Mesendoderm (in vitro differentiated cells): ENCODE measurements around the gene IKBIP.
"Not testable (repeated sequence)": the region's sequence is repeated elsewhere in the genome, so short reads cannot be mapped to it uniquely, and the experiment has no call there.

Experiments used
- DNase-seq: peaks from one replicate; pipeline ENCODE4 v3.0.0; 2013
- H2AK5ac ChIP-seq: 2 replicates; pipeline ENCODE4 v1.6.1; 2013; ENCODE audit warnings: low read length, inconsistent platforms
- H2BK120ac ChIP-seq: 2 replicates; pipeline ENCODE4 v1.6.1; 2013; ENCODE audit warnings: low read depth, mild to moderate bottlenecking, low read length, moderate library complexity, mixed read lengths
- H2BK15ac ChIP-seq: replicated peaks from 2 replicates; pipeline ENCODE4 v1.6.1; 2013; ENCODE audit warnings: low read depth, mild to moderate bottlenecking, moderate library complexity
- H2BK5ac ChIP-seq: 2 replicates; pipeline ENCODE4 v1.6.1; 2013; ENCODE audit warnings: low read length, inconsistent platforms
- H3K18ac ChIP-seq: 2 replicates; pipeline ENCODE4 v1.6.1; 2013; ENCODE audit warnings: mild to moderate bottlenecking, low read length, mixed read lengths
- H3K23ac ChIP-seq: one replicate; pipeline ENCODE4 v1.6.1; 2013; ENCODE audit warnings: low read length
- H3K27ac ChIP-seq: 2 replicates; pipeline ENCODE4 v1.5.1; 2013; ENCODE audit warnings: low read depth, mild to moderate bottlenecking, inconsistent platforms, low read length, moderate library complexity
- H3K27me3 ChIP-seq: 2 replicates; pipeline ENCODE4 v1.6.1; 2013; ENCODE audit warnings: low read length, control low read depth, mild to moderate bottlenecking, inconsistent platforms; ENCODE audit not compliant: insufficient read depth, poor library complexity
- H3K36me3 ChIP-seq: 2 replicates; pipeline ENCODE4 v1.6.1; 2013; ENCODE audit warnings: low read length, inconsistent platforms; ENCODE audit not compliant: control insufficient read depth, insufficient read depth
- H3K4ac ChIP-seq: one replicate; pipeline ENCODE4 v1.6.1; 2013; ENCODE audit warnings: low read depth, mild to moderate bottlenecking, low read length, moderate library complexity
- H3K4me1 ChIP-seq: 2 replicates; pipeline ENCODE4 v1.6.1; 2013; ENCODE audit warnings: low read depth, low read length, inconsistent platforms; ENCODE audit not compliant: control insufficient read depth
- H3K4me2 ChIP-seq: 2 replicates; pipeline ENCODE4 v1.6.1; 2013; ENCODE audit warnings: low read length
- H3K4me3 ChIP-seq: 2 replicates; pipeline ENCODE4 v1.5.1; 2013; ENCODE audit warnings: mild to moderate bottlenecking, low read length
- H3K56ac ChIP-seq: one replicate; pipeline ENCODE4 v1.6.1; 2013; ENCODE audit warnings: low read length
- H3K79me1 ChIP-seq: 2 replicates; pipeline ENCODE4 v1.6.1; 2013; ENCODE audit warnings: low read length, inconsistent platforms
- H3K79me2 ChIP-seq: 2 replicates; pipeline ENCODE4 v1.6.1; 2013; ENCODE audit warnings: mild to moderate bottlenecking, low read length; ENCODE audit not compliant: control insufficient read depth, insufficient read depth
- H3K9ac ChIP-seq: 2 replicates; pipeline ENCODE4 v1.6.1; 2013; ENCODE audit warnings: low read length, inconsistent platforms
- H4K5ac ChIP-seq: one replicate; pipeline ENCODE4 v1.6.1; 2013; ENCODE audit warnings: low read length
- H4K8ac ChIP-seq: one replicate; pipeline ENCODE4 v1.6.1; 2013; ENCODE audit warnings: low read depth, mild to moderate bottlenecking, control low read depth, low read length, moderate library complexity
- WGBS: extraction: QIAGEN DNeasy Blood & Tissue Kit; methylation state at CpG from one replicate; pipeline ENCODE4 v1.1.7; 2013; ENCODE audit warnings: low lambda C conversion rate, missing lambda C conversion rate; ENCODE audit not compliant: insufficient coverage; ENCODE audit errors: extremely low coverage; 5-methylcytosine and 5-hydroxymethylcytosine counted together

IKBIP gene

DNA sequence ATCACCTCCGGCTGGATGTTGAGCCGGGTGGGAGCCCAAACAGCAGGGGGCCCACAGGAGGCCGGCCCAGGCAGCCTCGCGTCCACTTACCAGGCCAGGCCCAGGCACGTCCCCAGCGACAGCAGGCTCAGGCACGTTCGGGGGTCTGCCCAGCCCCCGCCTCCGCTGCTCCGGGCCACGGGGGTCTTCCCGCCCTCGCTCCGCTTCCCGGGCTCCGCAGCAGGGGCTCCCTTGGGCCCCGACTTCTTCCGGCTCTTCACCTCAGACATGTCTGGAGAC is 216 bp downstream of the IKBIP start:
- Histone ChIP-seq H3K56ac (peak overlapping the region; percentile 94), H3K27ac (peak overlapping the region; percentile 94), H3K79me1 (peaks cover 5% of the 10 kb centered on the region), H3K4me1 (peaks cover 2% of the 10 kb centered on the region), H3K4me2 (peak overlapping the region; percentile 27), H3K4ac (peak overlapping the region; percentile 66), H3K23ac (no peak overlapping the region), H3K79me2 (peaks cover 12% of the 10 kb centered on the region), H4K5ac (no peak overlapping the region), H2BK15ac (no peak overlapping the region), H2BK5ac (no peak overlapping the region), H3K18ac (peak overlapping the region; percentile 77), H3K27me3 (no peaks in the 10 kb centered on the region), H2BK120ac (no peak overlapping the region), H4K8ac (no peak overlapping the region), H3K9ac (peak overlapping the region; percentile 85), H3K36me3 (no peaks in the 10 kb centered on the region), H2AK5ac (no peak overlapping the region), H3K4me3 (peak overlapping the region; percentile 80)
- WGBS, result no CpG with 5 or more reads among the region's 20 CpGs
- DNase-seq, result no peak

DNA sequence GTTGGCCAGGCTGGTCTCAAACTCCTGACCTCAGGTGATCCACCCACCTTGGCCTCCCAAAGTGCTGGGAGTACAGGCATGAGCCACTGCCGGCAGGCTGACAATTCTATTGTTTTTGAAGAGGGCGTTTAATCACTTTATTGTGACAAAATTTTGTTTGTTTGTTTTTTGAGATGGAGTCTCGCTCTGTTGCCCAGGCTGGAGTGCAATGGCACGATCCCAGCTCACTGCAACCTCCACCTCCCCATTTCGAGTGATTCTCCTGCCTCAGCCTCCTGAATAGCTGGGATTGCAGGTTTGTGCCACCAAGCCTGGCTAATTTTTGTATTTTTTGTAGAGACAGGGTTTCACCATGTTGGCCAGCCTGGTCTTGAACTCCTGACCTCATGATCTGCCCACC is 1.8 kb downstream of the IKBIP start:
- not testable (repeated sequence) for H3K4ac ChIP-seq, H3K23ac ChIP-seq, H3K18ac ChIP-seq, H3K27ac ChIP-seq, H3K9ac ChIP-seq, H2BK5ac ChIP-seq, H3K56ac ChIP-seq, H2BK15ac ChIP-seq, H2BK120ac ChIP-seq, H4K5ac ChIP-seq, H3K4me2 ChIP-seq, H4K8ac ChIP-seq, H3K4me1 ChIP-seq, H3K27me3 ChIP-seq, H3K79me1 ChIP-seq, H3K36me3 ChIP-seq, DNase-seq, H2AK5ac ChIP-seq, H3K4me3 ChIP-seq
- H3K79me2 ChIP-seq, result peaks cover 12% of the 10 kb centered on the region
- no CpG with 5 or more reads among the region's 5 CpGs for WGBS

DNA sequence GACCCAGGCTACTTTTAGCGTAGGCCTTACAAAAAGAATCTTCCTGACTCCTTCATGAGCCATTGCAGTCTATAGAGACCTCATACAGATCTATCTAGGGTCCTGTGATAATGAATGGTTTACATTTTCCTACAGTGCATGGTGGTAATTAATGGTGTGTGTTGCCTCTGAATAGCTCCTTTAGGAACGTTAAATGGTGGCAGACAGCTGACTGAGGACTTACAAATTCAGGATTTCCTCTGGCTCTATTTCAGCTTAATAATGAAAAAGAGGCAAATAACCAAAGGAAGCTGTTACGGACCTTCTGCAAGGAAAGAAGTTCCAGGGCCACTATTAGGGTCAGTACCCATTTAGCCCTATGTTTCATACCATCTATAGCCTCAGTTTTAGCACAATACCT is 5.1 kb downstream of the IKBIP start:
- no peak overlapping the region for H2BK15ac ChIP-seq
- no peak overlapping the region for H2BK120ac ChIP-seq
- H3K36me3 ChIP-seq, result no peaks in the 10 kb centered on the region
- no peak overlapping the region for H3K18ac ChIP-seq
- no CpG with 5 or more reads among the region's 3 CpGs for WGBS
- no peak overlapping the region for H2BK5ac ChIP-seq
- peaks cover 3% of the 10 kb centered on the region for H3K79me2 ChIP-seq
- no peak for DNase-seq
- no peak overlapping the region for H3K4ac ChIP-seq
- no peaks in the 10 kb centered on the region for H3K27me3 ChIP-seq
- H3K23ac ChIP-seq, result no peak overlapping the region
- H3K27ac ChIP-seq, result no peak overlapping the region
- H3K79me1 ChIP-seq, result peaks cover 2% of the 10 kb centered on the region
- H3K4me3 ChIP-seq, result no peak overlapping the region
- H3K4me1 ChIP-seq, result no peaks in the 10 kb centered on the region
- H3K56ac ChIP-seq, result no peak overlapping the region
- H3K9ac ChIP-seq, result no peak overlapping the region
- no peak overlapping the region for H4K8ac ChIP-seq
- no peak overlapping the region for H2AK5ac ChIP-seq
- H3K4me2 ChIP-seq, result no peak overlapping the region
- no peak overlapping the region for H4K5ac ChIP-seq

DNA sequence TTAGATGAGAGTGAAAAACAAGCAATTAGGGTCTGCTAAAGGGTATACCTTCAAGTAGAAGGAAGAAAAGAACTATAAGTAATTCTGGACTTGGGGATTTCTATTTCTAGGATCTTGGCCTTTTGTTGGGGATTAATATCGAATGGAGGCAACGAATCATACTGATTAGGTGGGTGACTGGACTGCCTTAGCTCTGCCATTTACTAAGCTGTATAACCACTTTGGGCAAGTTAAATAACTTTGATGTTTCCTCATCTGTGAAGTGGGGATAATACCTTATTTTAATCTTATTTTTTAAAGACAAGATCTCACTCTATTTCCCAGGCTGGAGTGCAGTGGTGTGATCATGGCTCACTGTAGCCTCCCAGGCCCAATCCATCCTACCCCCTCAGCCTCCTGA is 6.6 kb downstream of the IKBIP start:
- Histone ChIP-seq H3K27ac (no peak overlapping the region), H3K36me3 (no peaks in the 10 kb centered on the region), H2BK5ac (no peak overlapping the region), H4K5ac (no peak overlapping the region), H3K56ac (no peak overlapping the region), H4K8ac (no peak overlapping the region), H3K4me2 (no peak overlapping the region), H3K23ac (no peak overlapping the region), H2AK5ac (no peak overlapping the region), H3K18ac (no peak overlapping the region), H3K4ac (no peak overlapping the region), H3K4me1 (no peaks in the 10 kb centered on the region), H3K4me3 (no peak overlapping the region), H2BK120ac (no peak overlapping the region), H3K79me1 (peaks cover 2% of the 10 kb centered on the region), H2BK15ac (no peak overlapping the region), H3K79me2 (peaks cover 3% of the 10 kb centered on the region), H3K27me3 (no peaks in the 10 kb centered on the region), H3K9ac (no peak overlapping the region)
- DNase-seq, result no peak
- no CpG with 5 or more reads among the region's 2 CpGs for WGBS

- Histone ChIP-seq H3K9ac (no peak overlapping the region), H3K56ac (no peak overlapping the region), H3K4me3 (no peak overlapping the region), H3K23ac (no peak overlapping the region), H3K79me1 (peaks cover 2% of the 10 kb centered on the region), H2BK5ac (no peak overlapping the region), H3K18ac (no peak overlapping the region), H4K5ac (no peak overlapping the region), H3K36me3 (no peaks in the 10 kb centered on the region), H2BK120ac (no peak overlapping the region), H2BK15ac (no peak overlapping the region), H3K4ac (no peak overlapping the region), H3K27ac (no peak overlapping the region), H3K27me3 (no peaks in the 10 kb centered on the region), H3K4me2 (no peak overlapping the region), H2AK5ac (no peak overlapping the region), H3K79me2 (peaks cover 1% of the 10 kb centered on the region), H3K4me1 (no peaks in the 10 kb centered on the region), H4K8ac (no peak overlapping the region)
- DNase-seq, result no peak
- no CpG with 5 or more reads among the region's 2 CpGs for WGBS
These were observed 7.5 kb downstream of the IKBIP start for GRCh38 chr12:98637068-98637467.

GRCh38 chr12:98635657-98636323 is 8.8 kb downstream of the IKBIP start:
- Histone ChIP-seq H2AK5ac (no peak overlapping the region), H4K8ac (no peak overlapping the region), H4K5ac (no peak overlapping the region), H3K79me2 (no peaks in the 10 kb centered on the region), H2BK120ac (no peak overlapping the region), H3K4me3 (no peak overlapping the region), H2BK5ac (no peak overlapping the region), H3K4me2 (no peak overlapping the region), H3K56ac (no peak overlapping the region), H3K27ac (no peak overlapping the region), H3K9ac (no peak overlapping the region), H2BK15ac (no peak overlapping the region), H3K18ac (no peak overlapping the region), H3K23ac (no peak overlapping the region), H3K27me3 (no peaks in the 10 kb centered on the region), H3K4ac (no peak overlapping the region), H3K79me1 (peaks cover 2% of the 10 kb centered on the region), H3K4me1 (no peaks in the 10 kb centered on the region), H3K36me3 (no peaks in the 10 kb centered on the region)
- 100% methylated on average over 1 of the region's 4 CpGs for WGBS
- peak; percentile 12 for DNase-seq
